Right lobe of liver (tissue), 6 donors: ENCODE results near the gene DMRT1. TPM values are rescaled to one million over a fixed set of nuclear protein-coding genes. Genes with fewer than 3 reads are reported as not detected.

Experiments used
- ATAC-seq, 4 donors: fragments of 200-7000 bp; cut with Tn5 transposase; one replicate each; pipeline ENCODE4 v1.9.1; 2020; ENCODE audit warnings: mild to moderate bottlenecking in 4 of 4, moderate library complexity in 4 of 4
- DNase-seq, 3 donors: peaks; one replicate each; pipeline ENCODE4 v3.0.0-alpha.2; 2020
- H3K27ac ChIP-seq, 3 donors: fragments of 200-600 bp; one replicate each; pipeline ENCODE4 v1.8.0; 2022
- H3K27me3 ChIP-seq, 2 donors: fragments of 200-600 bp; one replicate each; pipeline ENCODE4 v1.8.0; 2022
- H3K36me3 ChIP-seq, 4 donors: fragments of 200-600 bp; sonication (generic) in 1 of 4; one replicate each; pipeline versions ENCODE4 v1.5.1 to v1.8.0; 2017 to 2022; ENCODE audit warnings: control low read depth in 1 of 4
- H3K4me1 ChIP-seq, 4 donors: fragments of 200-600 bp; sonication (generic) in 1 of 4; one replicate each; pipeline versions ENCODE4 v1.5.1 to v1.8.0; 2017 to 2022; ENCODE audit warnings: control low read depth in 1 of 4
- H3K4me3 ChIP-seq, 3 donors: fragments of 200-600 bp; one replicate each; pipeline ENCODE4 v1.8.0; 2022
- H3K9me3 ChIP-seq, 4 donors: fragments of 200-600 bp; sonication (generic) in 1 of 4; one replicate each; pipeline versions ENCODE4 v1.5.1 to v1.8.0; 2017 to 2022; ENCODE audit warnings: control low read depth in 1 of 4
- CTCF ChIP-seq, 4 donors: fragments of 200-600 bp in 3 of 4; fragments of 450-650 bp in 1 of 4; IDR thresholded peaks; one replicate each; pipeline versions ENCODE4 v1.5.1 to v1.8.0; 2016 to 2022; ENCODE audit warnings: antibody characterized with exemption in 4 of 4, mild to moderate bottlenecking in 2 of 4
- POLR2A ChIP-seq: fragments of 450-650 bp; IDR thresholded peaks from one replicate; pipeline ENCODE4 v1.6.1; 2017; ENCODE audit warnings: antibody characterized with exemption, mild to moderate bottlenecking
- WGBS: methylation state at CpG from one replicate; pipeline ENCODE4 v1.1.6; 2018; ENCODE audit warnings: low coverage, low lambda C conversion rate; ENCODE audit not compliant: insufficient coverage; ENCODE audit errors: missing lambda C conversion rate; 5-methylcytosine and 5-hydroxymethylcytosine counted together
- intact Hi-C, 2 donors: fragments of 100-400 bp; cut with DNase I; formaldehyde crosslinking; loops; one replicate each; pipeline versions ENCODE4 v1.11.2 to v1.14.1; 2022
- total RNA-seq, 6 experiments: library from RNA; depleted of rRNA in 2 of 6; stranded (reverse); fragments of >200 nt in 2 of 6; fragmentation: NEBNext Ultra II Directional in 3 of 6; extraction: Animal tissue kit (Norgen Biotek cat#: 25700) in 3 of 6; gene quantifications; one replicate each; pipeline versions ENCODE4 v1.1.0 to v1.2.4, GENCODE V29; 2016 to 2023
- donor health status: DM: no; HTN: yes; CAD: no.
- donor health status: DM: no; HTN: no; CAD: no.
- donor health status: DM: no; HTN: no; CAD: no.
- donor health status: DM: no; HTN: yes; CAD: no.
- donor health status: DM: no; HTN: yes; CAD: no.

Gene DMRT1
- total RNA-seq, 6 experiments from 2014 or later = not detected

DNA sequence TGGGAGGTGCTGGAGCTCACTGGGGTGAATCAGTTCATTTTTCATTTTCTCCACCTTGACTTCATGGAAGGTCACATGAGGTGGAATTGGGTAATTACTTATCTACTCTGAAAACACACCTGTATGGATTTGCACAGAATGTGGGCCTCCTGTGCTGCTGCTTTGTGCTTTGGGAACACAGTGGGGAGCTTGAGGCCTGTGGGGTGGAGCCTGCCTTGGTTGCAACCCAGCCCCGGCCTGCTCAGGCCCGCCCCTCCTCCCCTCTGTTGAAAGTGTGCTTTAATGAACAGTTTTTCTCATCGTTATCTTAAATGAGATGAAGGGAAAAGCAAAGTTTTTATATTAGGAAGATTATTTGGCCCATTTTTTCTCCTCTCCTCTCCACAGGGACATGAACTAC, 106.5 kb downstream of the DMRT1 start:
- ATAC-seq (no peak), DNase-seq (no peak)
- TF ChIP-seq CTCF (IDR thresholded peaks at IDR 0.05) (no peak), POLR2A (no peak)
- H3K36me3 ChIP-seq = no peaks in the 10 kb centered on the region
- WGBS = 51% methylated on average over 3 of the region's 3 CpGs
- no peak overlapping the region for H3K4me3 ChIP-seq
- intact Hi-C loops = no loop called here
- H3K27ac ChIP-seq = no peak overlapping the region
- H3K27me3 ChIP-seq = peaks cover 0 to 12% of the 10 kb centered on the region in 2 donors
- no peaks in the 10 kb centered on the region for H3K9me3 ChIP-seq
- no peaks in the 10 kb centered on the region for H3K4me1 ChIP-seq

GRCh38 chr9:948497-948896, 107.0 kb downstream of the DMRT1 start:
- peaks cover 0 to 12% of the 10 kb centered on the region in 2 donors for H3K27me3 ChIP-seq
- no peak for ATAC-seq

DNA sequence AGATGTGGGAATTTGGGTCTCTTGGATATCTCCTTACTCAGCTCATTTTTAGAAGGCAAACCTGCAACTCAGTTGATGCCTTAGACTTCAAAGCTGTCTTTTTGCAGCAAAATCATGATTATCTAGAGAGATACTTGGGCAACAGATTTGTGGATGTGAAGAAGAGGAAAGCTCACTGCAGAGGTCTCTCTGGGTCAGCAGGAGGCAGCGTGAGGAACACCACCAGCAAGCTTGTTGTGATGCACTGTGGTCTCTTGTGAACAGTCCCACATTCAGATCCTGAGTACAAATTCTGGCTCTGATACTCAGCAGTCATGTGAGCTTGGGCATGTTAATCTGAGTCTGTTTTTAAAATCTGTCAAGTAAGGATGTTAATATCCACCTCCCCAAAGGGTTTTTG, 108.6 kb downstream of the DMRT1 start:
- DNase-seq = no peak
- intact Hi-C loops = no loop called here
- WGBS = 0% methylated on average over 1 of the region's 1 CpG
- ATAC-seq = no peak
- no peak overlapping the region for H3K27ac ChIP-seq
- TF ChIP-seq POLR2A = no peak
- no peak for TF ChIP-seq CTCF (IDR thresholded peaks at IDR 0.05)
- H3K4me1 ChIP-seq = no peaks in the 10 kb centered on the region
- H3K9me3 ChIP-seq = no peaks in the 10 kb centered on the region
- H3K4me3 ChIP-seq = no peak overlapping the region
- H3K36me3 ChIP-seq = no peaks in the 10 kb centered on the region
- peaks cover 0 to 12% of the 10 kb centered on the region in 2 donors for H3K27me3 ChIP-seq

More at GRCh38 chr9:948497-948896, 107.0 kb downstream of the DMRT1 start:
- TF ChIP-seq CTCF (IDR thresholded peaks at IDR 0.05) (no peak), POLR2A (no peak)
- no peaks in the 10 kb centered on the region for H3K9me3 ChIP-seq
- 78% methylated on average over 5 of the region's 7 CpGs for WGBS
- no peak overlapping the region for H3K4me3 ChIP-seq
- H3K27ac ChIP-seq = no peak overlapping the region
- DNase-seq = no peak
- intact Hi-C loops = no loop called here
- H3K36me3 ChIP-seq = no peaks in the 10 kb centered on the region
- H3K4me1 ChIP-seq = no peaks in the 10 kb centered on the region

DNA sequence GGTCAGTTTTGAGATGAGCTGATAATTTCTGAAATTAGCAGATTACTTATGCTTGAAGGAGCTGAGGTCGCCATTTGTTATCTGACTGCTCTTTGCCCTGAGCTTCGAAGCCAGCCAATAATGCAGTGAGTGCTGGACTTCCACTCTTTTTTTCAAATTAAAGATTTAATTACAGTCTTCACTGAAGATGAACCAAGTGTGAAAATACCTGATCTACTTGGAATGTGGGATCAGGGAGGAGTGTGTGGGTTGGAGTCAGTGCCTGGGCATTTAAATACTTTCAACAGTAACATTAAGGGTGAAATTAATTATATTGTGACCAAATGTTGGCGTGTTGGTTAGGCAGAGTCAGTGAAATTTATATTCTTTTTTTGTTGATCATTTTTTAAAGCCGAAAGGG, 111.0 kb downstream of the DMRT1 start:
- 37% methylated on average over 4 of the region's 4 CpGs for WGBS
- intact Hi-C loops = no loop called here
- Histone ChIP-seq H3K9me3 (no peaks in the 10 kb centered on the region), H3K4me1 (no peaks in the 10 kb centered on the region), H3K27ac (no peak overlapping the region), H3K36me3 (no peaks in the 10 kb centered on the region), H3K4me3 (no peak overlapping the region), H3K27me3 (peaks cover 0 to 12% of the 10 kb centered on the region in 2 donors)
- ATAC-seq (no peak), DNase-seq (no peak)
- TF ChIP-seq POLR2A = no peak
- TF ChIP-seq CTCF (IDR thresholded peaks at IDR 0.05) = no peak

DNA sequence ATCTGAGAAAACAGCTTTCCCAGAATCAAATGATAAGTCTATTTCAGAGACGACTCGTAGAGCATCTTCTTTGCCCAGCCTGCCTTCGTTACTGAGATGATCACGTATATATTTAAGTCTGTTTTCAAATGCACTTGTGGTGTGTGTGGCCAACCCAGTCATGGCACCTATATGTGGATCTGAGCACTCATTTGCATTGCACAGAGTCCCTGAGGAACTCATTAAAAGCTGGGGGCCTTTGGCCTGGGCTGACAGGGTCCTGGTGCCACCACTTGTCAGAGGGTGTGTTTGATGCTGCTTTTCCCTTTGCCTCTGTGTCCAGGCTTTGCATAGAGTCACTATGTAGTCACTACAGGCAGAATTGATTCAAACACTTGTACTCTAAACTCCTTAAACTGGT, 117.6 kb downstream of the DMRT1 start:
- no peaks in the 10 kb centered on the region for H3K36me3 ChIP-seq
- DNase-seq = no peak
- 65% methylated on average over 4 of the region's 4 CpGs for WGBS
- TF ChIP-seq POLR2A = no peak
- no peak for TF ChIP-seq CTCF (IDR thresholded peaks at IDR 0.05)
- H3K27ac ChIP-seq = no peak overlapping the region
- no peaks in the 10 kb centered on the region for H3K9me3 ChIP-seq
- no peak for ATAC-seq
- no peaks in the 10 kb centered on the region for H3K4me1 ChIP-seq
- intact Hi-C loops = no loop called here
- H3K4me3 ChIP-seq = no peak overlapping the region
- H3K27me3 ChIP-seq = peaks cover 0 to 2% of the 10 kb centered on the region in 2 donors
